NCI-H2227 (cell line): ENCODE measurements around the gene NUP205.
"Not testable (repeated sequence)": the region's sequence is repeated elsewhere in the genome, so short reads cannot be mapped to it uniquely, and the experiment has no call there.

Source experiments
- DNase-seq: peaks from one replicate; lab custom pipeline; 2025; ENCODE audit not compliant: unreplicated experiment; lab: John Stamatoyannopoulos, UW

The NUP205 gene

DNA sequence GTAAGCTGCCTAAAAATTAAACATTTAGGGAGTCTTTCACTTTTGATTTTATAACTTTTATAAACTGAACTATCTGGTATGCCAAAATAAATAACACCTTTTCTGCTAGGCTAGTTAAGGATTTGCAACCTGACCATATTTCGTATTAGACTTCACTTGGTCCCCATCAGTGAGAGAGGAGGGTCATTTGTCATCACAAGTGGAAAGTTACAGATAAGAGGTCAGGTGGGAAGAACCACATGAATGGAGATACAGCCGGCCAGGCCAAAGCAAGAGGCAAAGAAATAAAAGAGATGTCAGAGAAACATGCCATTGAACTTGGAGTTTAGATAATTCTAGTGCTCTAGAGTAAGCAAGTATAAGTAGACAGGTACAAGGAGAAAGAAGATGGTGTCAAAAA is 60.1 kb downstream of the NUP205 start:
- no peak for DNase-seq

DNA sequence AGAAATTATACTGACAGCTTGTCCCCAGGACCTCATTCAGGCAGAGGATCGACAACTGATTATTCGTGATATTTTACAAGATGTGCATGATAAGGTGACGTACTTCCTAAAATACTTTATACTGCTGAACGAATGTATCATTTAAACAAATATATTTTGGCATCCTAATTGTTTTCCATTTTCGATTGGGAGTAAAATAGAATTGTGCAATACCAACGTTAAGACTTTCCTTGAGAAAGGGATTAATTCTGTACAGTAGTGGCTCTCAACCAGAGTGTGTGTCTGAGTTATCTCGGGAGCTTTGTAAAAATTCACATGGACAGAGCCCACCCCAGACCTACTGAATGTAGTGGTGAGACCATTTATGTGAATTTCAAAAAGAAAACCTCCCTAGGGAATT is 60.8 kb downstream of the NUP205 start:
- no peak for DNase-seq

DNA sequence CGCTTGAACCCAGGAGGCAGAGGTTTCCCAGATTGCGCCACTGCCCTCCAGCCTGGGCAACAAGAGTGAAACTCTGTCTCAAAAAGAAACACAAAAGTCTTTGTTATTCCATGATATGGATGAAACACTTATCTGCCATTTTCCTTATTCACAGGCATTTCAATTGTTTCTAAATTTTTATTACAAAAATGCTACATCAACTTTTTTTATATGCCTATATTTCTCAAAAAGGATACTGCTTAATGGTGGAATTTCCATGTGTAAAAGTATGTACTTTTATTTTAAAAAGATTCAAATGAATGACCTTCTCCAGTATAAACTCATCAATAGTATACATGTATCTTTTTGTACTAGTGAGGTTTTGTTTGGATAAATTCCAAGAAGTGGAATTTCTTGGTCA is 62.7 kb downstream of the NUP205 start:
- DNase-seq, result no peak

DNA sequence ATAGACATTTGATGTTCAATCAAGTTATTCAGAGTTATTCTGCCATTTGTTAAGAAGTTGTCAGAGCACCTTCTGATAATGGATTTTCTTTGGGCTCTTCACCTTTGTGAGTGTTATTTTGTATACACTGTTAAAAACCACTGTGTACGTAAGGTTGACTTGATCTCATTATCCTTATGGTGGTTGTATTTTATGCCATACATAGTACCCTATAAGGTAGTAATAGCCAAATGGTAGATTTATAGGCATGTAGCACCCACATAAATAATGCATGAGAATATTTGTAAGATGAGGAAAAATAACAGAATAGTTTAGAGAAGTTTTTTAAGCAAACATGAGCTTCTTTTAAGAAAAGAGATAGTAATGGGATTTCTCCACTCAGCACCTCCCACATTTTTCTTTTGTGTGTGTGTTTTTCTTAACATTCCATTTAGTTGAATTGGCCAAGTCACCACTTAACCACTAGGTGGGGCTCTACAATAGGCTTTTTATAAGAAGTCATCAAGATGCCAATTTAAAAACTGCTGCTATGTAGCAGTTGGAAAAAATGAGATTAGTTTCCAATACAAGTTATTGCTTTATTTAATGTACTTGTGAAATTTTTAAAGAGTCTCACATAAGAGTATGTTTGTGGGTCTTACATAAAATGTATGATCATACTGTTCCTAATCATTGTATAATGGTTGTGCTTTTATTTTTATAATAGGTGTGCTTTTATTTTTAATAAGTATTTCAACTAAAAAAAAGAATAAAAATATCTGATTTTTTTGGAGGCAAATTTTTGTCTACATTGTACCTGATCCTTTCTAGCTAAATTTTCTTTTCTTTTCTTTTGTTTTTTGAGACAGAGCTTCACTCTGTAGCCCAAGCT is 63.5 kb downstream of the NUP205 start:
- peak; percentile 87 for DNase-seq

DNA sequence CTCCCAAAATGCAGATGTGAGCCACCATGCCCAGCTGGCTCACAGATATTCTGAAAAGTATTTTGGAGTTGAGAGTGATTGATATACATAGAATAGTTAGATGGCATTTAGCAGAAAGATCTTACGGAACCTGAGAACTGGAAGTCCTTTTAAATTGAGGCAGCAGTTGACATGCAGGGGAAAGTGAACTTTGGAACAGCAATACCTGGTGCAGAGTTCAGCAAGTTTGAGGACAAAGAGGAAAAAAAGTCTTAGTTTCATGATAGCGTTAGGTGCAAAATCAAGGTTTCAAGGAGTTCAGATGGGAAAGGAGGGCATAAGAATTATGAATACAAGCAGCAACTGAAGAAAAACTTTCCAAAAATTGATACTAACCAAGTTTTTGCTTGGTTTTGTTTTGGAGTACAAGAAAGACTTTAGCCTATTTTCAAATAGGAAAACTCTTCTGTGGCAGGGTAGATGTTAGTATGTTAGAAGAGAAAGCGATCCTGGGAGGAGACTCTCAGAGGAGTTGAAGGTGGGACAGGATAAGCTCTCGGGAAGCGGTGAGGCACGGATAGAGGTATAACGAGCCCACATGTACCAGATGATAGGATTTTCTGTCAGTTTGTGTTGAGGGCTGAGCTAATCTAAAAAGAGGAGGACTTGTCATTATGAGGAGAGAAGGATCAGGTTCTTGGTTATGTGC is 76.6 kb downstream of the NUP205 start:
- no peak for DNase-seq

DNA sequence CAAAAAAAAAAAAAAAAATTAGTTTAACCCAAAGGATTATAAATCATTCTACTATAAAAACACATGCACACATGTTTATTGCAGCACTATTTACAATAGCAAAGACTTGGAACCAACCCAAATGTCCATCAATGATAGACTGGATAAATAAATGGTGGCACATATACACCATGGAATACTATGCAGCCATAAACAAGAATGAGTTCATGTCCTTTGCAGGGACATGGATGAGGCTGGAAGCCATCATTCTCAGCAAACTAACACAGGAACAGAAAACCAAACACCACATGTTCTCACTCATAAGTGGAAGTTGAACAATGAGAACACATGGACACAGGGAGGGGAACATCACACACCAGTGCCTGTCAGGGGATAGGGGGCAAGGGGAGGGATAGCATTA is 82.0 kb downstream of the NUP205 start:
- DNase-seq, result not testable (repeated sequence)

DNA sequence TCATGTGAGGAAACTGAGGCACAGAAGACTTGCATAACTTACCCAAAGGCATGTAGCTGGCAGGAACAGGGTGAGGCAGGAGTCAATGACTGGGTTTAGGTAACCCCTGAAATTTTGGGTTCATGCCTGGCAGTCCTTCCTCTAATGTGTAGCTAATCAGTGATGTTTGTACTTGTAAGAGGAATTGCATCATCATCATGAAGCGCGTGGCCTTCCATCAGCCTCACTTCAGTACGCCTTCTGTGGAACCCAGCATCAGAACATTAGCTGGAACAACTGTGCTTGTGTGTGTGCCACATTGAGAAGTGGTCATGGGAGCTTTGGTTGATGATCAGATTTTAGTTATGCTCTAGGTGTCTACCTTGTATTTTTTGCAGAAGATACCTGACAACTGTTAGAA is 86.4 kb downstream of the NUP205 start:
- no peak for DNase-seq

DNA sequence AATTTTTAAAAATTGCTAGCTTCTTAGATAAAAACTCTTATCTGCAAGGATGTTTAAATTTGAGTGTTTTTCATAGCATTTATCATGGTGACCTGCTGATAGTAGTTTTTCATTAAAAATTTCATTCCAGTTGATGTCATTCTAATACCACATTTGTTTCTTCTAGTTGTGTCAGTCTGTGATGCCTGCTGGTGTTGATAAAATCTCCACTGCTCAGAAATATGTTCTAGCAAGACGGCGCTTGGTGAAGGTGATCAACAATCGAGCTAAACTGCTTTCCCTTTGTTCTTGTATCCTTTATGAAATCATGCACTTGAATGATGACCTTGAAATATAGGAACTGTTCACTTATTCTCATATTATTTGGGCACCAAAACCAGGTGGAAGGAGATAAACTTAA is 87.0 kb downstream of the NUP205 start:
- no peak for DNase-seq

DNA sequence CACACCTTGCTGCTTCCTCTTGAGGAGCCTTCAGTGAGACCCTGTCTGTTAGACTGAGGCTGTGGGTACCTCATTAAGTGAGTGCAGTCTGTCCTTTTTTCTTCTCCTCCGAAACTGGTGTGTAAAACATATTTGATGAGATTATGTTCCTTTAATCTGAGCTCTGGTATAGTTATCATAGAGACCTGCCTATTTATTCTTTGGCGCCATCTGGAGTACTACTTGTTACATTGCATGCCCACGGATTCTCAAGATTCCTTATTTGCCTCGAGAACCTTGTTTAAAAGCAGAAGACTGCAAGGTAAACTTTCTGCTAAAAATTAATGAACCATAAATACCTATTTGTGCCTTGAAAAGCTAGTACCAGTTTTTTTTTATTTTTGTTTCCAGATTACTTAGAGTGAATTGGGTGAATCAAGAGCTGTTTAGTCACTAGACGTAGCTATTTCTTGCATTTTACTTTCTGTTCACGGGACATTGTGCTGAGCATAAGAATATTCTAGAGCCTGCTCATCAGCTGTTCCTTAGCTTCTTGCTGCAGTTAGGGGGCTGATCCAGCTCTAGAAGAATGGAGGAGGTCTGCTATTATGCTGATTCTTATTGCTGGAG is 87.7 kb downstream of the NUP205 start:
- DNase-seq, result peak; percentile 61

DNA sequence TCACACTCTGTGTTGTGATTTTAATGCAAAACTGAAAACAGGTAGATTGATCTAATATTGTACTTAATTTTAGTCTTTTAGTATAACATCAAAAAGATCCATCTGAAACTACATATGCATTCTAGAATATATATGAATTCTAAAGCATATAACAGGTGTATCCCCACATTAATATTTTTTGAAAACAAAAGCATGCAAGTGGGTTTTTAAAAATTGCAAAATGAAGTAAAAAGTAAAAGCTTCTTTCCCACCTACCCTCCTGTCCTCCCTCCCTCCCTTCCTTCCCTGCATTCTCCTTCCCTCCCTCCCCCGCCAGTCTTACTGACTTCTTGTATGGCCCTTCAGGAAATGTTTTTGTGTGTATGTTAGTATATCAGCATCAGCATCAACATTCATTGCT is 90.0 kb downstream of the NUP205 start:
- DNase-seq, result no peak

DNA sequence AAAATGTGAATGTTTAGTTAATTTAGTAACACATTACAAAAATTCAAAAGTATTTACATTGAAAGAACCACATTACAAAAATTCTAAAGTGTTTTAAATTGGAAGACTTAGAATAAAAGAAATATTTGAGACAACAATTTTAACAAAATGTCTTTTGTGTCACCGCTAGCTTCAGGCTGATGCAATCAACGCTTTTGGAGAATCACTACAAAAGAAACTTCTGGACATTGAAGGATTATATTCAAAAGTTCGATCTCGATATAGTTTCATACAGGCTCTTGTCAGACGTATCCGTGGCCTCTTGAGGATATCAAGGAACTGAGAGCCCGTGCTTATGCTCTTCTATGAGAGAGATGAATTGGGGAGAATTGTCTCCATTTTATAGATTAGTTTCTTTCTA is 90.5 kb downstream of the NUP205 start:
- no peak for DNase-seq

DNA sequence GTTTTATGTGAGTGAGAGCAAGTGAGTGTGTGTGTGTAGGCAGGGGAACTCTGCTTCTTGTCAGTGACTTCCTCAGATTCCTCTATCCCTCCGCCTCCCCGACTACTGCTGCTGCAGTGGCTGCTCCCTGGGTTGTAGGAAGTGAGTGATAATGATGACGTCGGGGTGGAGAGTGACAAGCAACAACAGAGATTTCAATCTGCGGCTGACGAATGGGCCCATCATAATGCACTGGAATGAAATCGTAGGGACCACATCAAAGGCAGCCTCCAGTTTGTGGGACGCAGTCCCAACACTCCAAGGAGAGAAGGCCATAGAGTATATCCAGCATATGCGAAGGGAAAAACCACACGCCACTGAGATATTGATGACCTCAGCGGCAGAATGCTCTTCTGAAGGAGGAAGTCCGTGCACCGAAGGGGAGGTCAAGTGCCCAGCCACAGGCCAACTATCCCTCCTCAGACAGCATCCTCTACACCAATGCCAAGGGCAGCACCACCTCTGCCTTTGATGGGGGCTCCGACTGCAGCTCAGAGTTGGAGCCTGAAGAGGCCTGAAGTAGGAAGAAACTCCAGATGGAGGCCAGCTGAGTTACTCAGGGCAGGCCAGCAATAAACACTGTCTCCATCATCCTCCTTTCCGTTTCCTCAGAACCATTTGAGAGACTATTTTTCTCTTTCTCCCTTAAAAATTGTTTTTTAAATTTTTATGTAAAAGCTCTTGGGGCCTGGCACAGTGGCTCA is 93.3 kb downstream of the NUP205 start:
- DNase-seq, result no peak

DNA sequence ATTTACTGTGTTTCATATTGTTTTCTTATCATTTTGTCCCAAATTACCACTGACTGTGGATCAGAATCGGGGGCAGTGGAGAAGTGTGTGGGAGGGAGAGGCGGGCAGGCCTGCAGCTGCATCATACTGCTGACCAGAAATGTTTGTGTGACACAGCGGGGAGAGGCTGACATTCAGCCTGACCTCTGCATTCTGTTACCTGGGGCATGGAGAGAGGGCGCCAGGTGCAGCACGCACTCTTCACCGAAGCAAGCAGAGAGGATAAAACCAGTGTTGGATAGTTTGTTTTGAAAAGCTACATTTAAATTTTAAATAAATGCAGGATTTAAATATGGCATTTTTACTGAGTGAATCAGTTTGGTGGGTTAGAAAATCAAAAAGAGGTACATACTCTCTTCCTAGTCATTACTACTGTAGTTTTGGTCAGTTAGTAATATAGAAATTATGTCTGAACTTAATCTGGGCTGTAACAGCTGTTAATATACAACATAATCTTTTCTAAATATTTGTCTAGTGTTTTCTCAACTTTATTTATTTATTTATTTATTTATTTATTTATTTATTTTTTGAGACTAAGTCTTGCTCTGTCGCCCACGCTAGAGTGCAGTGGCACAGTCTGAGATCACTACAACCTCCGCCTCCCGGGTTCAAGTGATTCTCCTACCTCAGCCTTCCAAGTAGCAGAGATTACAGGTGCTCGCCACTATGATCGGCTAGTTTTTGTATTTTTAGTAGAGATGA is 95.8 kb downstream of the NUP205 start:
- DNase-seq, result no peak

DNA sequence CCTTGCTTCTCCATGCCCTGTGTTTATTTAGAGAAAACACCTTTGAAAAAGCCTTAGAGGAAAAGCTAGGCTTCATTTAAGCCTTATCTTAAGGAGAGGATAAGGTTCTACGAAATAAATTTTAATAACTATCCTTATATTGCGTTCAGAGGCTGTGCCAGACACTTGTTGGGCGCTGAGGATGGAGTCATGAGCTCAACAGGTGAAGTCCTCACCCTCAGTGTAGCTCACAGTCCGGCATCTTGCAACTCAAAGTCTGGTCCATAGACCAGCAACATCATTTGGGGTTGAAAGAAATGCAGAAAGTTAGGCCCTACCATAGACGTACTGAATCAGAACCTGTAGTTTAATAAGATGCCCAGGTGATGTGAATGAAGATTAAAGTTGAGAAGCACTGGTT is 100.8 kb downstream of the NUP205 start:
- DNase-seq, result no peak

DNA sequence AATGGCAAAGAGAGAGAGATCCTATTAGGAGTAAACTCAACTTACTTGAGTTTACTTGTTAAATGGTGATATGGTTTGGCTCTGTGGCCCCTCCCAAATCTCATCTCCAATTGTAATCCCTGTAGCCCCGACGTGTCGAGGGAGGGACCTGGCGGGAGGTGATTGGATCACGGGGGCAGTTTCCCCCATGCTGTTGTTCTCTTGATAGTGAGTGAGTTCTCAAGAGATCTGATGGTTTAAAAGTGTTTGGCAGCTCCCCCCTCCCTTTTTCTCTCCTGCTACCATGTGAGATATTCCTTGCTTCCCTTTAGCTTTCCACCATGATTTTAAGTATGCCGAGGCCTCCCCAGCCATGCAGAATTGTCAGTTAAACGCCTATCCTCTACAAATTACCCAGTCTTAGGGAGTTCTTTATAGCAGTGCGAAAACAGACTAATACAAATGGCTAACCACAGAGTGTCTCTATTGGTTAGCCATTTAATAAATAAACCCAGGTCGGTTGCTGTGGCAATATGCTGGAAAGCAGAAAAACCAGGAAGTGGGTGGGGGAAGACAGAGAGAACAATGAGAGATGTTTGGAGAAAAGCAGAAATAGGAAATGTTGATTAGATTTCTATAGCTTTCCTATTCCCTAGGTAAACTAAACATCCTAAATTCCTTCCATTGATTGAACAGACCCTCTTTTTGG is 101.6 kb downstream of the NUP205 start:
- no peak for DNase-seq

DNA sequence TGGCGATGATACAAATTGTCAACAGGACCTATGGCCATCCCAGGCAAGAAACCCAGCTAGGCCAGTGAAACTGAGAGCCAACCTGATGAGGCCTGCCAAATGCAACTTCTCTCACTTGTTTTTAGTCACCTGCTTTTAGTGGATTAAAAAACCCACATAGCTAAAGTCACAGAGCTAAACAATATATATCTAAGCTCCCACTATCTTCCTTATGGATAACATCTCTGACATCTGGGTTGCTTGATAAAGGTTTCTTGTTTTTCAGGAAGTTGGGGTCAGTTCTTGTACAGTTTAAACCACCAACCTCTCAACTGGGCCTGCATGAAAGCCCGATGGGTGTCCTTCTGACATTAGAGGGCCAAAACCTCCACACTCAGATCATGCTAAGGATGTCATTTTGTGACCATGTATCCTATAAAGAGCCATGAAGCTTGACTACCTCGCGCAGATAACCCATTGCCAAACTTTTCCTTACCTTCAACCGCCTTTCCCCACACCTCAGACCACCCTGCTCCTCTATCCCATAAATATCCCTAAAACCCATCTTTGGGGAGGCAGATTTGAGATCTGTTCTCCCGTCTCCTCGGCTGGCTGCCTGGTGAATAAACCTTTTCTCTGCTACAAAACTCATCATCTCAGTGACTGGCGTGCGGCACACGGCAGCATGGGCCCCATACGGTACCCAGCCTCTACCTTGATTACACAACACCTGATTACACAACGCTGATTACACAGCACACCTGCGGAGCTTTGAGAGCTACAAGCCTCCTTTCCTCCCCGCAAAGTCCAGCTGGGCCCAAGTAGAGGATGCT is 103.8 kb downstream of the NUP205 start:
- peak; percentile 64 for DNase-seq

DNA sequence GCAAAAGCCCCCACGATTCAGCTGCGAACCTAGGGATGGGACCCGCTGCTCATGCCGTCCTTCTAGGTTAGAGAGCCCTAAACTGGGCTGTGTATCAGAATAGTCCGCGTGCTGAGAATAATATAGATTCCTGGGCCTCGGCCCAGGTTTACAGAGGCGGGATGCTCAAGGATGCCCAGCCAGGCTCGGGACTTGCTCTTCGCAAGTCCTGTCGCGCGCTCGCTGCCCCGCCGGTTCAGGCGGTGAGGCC is 104.3 kb downstream of the NUP205 start:
- no peak for DNase-seq

DNA sequence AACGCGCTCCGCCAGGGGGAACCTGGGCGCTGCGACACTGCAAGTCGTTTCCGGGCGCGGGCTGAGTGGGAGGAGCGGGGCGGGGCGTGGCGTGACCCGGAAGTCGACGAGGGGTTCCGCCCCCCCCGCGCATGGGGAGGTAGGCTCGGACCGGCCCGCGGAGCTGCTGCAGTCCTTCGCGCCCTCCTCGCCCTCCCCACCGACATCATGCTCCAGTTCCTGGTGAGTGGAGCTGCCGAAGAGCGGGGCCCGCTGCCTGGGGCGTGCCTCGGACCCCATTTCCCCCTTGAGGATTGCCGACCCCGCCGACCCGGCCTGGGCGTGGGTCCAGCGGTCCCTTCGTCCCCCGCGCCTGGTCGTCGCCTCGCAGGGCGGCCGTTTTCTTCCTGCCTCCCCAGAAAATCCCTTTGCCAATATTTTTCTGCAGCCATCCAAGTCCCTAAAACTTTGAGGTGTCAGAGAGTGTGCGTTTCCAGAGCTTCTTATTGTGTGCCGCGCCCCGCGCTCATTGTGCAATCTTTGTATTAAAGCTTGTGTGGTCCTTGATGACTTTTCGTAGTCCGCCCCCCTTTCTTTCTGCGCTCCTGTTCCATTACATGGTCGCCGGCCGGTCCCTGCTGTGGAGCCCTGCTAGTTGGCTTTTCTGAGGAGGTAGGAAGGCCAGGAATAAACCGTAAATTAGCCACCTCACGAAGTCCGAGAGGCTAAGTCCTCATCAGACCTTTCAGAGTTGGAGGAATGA is 104.8 kb downstream of the NUP205 start, which contains the start of gene STMP1:
STMP1 (plus strand) TSS at position 142 of the 742 bp plus-strand sequence.
- DNase-seq, result peak; percentile 98

DNA sequence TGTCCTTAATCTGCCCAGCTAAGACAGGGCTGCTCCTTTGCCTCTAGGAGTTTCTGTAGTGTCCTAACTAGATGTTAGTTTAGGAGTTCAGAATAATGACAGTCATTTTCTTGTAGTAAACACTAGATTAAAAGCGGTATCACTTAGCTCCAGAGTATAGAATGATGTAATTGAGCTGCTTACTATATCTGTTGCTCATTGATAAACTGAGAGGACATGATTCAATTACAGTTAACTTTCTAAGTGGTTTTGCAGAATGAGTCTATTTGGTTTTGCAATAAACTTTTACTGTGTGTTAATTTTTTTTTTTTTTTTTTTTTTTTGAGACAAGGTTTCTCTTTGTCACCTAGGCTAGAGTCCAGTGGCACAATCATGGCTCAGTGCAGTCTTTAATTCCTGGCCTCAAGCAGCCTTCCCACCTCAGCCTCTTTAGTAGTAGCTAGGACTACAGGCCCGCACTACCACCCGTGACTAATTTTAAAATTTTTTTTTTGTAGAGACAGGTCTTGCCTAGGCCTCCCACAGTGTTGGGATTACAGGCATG is 106.4 kb downstream of the NUP205 start:
- no peak for DNase-seq
